Measurements from ENCODE around the gene PSMB3.
"Not testable (repeated sequence)": the region's sequence is repeated elsewhere in the genome, so short reads cannot be mapped to it uniquely, and the experiment has no call there.

PSMB3 gene

DNA sequence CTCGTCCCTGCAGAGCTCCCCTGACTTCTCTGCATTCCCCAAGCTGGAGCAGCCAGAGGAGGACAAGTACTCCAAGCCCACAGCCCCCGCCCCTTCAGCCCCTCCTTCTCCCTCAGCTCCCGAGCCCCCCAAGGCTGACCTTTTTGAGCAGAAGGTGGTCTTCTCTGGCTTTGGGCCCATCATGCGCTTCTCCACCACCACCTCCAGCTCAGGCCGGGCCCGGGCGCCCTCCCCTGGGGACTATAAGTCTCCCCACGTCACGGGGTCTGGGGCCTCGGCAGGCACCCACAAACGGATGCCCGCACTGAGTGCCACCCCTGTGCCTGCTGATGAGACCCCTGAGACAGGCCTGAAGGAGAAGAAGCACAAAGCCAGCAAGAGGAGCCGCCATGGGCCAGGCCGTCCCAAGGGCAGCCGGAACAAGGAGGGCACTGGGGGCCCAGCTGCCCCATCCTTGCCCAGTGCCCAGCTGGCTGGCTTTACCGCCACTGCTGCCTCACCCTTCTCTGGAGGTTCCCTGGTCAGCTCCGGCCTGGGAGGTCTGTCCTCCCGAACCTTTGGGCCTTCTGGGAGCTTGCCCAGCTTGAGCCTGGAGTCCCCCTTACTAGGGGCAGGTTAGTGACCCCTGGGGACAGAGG, 36.1 kb upstream of the PSMB3 start:
- DNase-seq (ENCODE audit: low spot score) = no peak

DNA sequence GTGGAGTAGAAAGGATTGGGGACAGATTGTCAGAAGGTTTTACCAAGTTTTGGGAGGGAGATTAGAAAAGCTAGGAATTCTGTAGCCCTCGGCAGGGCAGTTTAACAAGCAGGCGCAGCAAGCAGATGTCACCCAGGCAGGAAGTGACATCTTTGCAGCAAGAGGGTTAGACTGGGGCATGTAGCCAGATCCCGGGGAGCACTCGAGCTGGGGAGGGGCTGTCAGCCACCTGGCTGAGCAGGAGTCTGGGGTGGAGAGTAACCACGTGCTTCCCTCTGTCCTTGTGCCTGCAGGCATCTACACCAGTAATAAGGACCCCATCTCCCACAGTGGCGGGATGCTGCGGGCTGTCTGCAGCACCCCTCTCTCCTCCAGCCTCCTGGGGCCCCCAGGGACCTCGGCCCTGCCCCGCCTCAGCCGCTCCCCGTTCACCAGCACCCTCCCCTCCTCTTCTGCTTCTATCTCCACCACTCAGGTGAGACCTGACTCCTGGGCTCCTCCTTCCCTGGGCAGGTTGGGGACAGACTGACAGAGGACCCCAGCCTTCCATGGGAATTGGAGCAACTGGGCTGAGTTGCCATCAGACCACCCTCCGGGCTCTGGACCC, 35.3 kb upstream of the PSMB3 start:
- no peak for DNase-seq (ENCODE audit: low spot score)

DNA sequence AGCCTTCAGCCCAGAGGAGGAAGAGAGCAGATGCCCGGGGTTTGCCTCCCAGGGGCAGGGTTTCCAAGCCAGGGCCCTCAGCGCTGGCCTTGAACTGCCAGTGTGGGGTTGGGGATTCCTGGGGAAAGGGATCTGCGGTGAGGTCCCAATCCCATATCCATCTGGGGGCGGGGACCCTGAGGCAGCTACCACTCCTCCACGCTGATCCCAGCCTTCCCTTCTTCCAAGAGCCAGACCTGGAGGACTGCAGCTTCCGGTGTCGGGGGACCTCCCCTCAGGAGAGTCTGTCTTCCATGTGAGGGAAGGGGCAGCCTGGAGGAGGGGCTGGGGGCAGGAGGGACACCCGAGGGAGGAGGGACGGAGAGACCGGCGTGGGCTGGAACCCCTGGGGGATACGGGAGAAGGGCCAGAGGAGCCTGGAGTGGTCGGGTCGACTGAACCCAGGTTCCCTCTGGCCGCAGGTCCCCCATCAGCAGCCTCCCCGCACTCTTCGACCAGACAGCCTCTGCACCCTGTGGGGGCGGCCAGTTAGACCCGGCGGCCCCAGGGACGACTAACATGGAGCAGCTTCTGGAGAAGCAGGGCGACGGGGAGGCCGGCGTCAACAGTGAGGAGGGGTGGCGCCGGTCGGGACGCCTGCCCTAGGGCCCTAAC, 33.1 kb upstream of the PSMB3 start:
- no peak for DNase-seq (ENCODE audit: low spot score)

DNA sequence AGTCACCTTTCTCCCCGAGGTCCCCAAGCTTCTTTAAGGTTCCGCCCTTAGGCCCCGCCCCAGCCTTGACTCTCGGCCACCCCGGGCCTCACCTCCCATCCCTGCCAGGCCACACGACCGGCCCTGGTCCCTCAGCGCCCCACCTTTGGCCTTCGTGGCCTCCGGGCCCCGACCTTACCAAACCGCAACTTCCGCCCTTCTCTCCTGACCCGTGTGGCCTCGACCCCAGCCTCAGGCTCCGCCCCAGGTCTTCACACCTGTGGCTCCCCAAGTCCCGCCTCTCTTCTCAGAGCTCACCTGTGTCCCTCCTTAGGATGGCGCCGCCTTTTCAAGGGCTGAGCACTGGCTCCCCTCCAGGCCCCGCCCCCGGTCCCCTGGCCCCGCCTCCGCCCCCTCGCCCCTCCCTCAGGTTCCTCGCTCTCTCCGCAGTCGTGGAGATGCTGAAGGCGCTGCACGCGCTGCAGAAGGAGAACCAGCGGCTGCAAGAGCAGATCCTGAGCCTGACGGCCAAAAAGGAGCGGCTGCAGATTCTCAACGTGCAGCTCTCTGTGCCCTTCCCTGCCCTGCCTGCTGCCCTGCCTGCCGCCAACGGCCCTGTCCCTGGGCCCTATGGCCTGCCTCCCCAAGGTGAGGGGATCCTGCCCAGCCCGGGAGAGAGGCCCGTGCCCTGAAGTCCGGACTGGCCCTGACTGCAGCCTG, 32.4 kb upstream of the PSMB3 start:
- DNase-seq (ENCODE audit: low spot score) = no peak

DNA sequence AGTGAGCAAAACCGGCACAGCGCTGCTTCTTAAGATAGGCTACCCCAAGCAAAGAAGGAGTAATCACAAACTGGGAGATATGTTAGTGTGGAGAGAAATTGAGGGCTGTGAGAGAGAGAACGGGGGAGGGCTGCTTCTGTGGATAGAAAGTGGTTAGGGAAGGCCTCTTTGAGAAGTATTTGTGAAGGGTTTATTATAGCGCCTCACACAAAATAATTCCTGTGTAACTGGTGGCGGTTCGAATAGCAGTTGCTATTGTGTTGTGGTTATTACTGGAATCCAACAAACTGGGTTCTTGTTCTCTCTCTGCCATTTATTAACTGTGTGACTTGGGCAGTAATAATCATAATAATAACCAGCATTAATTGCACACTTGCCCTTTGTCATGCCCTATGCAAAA, 31.6 kb upstream of the PSMB3 start:
- no peak for DNase-seq (ENCODE audit: low spot score)

DNA sequence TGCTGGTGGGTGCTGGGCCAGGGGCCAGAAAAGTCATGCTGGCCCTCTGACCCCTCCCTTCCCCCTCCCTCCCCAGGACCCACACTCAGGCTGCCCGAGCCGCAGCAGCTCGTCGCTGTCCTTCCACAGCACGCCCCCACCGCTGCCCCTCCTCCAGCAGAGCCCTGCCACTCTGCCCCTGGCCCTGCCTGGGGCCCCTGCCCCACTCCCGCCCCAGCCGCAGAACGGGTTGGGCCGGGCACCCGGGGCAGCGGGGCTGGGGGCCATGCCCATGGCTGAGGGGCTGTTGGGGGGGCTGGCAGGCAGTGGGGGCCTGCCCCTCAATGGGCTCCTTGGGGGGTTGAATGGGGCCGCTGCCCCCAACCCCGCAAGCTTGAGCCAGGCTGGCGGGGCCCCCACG, 30.7 kb upstream of the PSMB3 start:
- DNase-seq (ENCODE audit: low spot score) = no peak

DNA sequence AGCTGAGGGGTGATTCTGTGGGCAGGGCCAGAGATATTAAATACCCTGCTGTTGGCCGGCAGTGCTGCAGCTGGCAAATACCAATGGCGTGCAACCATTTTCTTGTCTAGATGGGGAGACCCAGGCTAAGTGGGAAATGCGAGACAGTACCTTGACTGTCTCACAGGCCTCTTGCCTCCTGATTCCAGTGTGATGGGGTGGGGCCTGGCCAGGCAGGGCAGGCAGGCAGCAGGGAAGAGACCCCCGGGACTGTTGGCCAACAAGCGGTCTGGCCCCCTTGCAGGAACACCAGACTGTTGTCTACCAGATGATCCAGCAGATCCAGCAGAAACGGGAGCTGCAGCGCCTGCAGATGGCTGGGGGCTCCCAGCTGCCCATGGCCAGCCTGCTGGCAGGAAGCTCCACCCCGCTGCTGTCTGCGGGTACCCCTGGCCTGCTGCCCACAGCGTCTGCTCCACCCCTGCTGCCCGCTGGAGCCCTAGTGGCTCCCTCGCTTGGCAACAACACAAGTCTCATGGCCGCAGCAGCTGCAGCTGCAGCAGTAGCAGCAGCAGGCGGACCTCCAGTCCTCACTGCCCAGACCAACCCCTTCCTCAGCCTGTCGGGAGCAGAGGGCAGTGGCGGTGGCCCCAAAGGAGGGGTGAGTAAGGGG, 28.1 kb upstream of the PSMB3 start:
- peak; percentile 86 for DNase-seq (ENCODE audit: low spot score)

DNA sequence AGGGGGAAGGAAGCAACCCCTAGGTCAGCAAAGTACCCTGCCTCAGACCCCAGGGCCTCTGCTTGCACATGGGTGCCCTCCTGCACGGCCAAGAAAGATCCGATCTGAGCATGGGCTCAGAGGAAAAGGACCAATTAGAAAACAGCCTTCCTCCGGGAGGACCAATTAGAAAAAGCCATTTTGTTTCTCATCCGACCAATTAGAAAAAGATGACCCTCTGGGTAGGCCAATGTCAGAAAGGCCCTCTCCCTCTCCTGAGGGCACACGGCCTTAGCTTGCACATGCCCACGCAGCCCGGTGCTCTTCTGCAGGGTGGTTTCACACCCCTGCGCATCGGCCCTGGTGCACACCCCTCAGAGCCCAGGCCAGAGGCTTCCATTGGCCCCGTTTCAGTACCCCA, 27.5 kb upstream of the PSMB3 start:
- no peak for DNase-seq (ENCODE audit: low spot score)

DNA sequence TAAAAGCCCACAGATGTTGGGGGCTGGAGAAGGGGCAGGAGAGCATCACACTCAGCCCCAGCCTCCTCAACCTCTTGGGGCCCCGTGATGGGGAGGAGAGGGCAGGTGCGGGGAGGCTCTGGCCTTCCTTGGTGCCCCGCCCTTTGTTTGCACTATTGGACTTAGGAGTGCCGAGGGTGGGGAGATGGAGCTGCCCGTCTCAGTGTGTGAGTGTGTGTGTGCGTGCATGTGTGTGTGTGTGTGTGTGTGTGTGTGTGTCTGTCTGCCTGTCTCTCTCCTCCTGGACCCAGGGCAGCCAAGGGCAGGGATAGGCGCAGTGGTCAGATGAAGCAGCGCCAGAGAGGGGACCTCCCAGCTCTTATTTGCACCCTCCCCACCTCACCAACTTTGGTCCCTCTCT, 26.4 kb upstream of the PSMB3 start:
- not testable (repeated sequence) for DNase-seq (ENCODE audit: low spot score)

DNA sequence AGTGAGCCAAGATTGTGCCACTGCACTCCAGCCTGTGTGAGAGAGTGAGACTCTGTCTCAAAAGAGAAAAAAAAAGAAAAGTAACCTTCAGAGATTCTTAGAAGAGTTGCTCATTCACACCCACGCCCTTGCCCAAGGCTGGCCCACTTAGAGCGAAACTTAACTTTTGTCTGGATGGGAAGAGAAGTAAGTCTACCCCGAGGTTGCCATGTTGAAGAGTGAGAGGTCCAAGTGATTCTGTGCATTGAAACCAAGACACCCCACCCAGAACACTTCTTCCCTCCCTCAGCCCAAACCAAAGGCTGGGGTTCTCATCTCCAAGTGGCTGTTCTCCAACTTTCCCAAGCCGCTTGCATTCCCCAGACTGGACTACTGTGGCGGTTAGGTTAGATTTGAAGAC, 24.8 kb upstream of the PSMB3 start:
- DNase-seq (ENCODE audit: low spot score) = no peak

DNA sequence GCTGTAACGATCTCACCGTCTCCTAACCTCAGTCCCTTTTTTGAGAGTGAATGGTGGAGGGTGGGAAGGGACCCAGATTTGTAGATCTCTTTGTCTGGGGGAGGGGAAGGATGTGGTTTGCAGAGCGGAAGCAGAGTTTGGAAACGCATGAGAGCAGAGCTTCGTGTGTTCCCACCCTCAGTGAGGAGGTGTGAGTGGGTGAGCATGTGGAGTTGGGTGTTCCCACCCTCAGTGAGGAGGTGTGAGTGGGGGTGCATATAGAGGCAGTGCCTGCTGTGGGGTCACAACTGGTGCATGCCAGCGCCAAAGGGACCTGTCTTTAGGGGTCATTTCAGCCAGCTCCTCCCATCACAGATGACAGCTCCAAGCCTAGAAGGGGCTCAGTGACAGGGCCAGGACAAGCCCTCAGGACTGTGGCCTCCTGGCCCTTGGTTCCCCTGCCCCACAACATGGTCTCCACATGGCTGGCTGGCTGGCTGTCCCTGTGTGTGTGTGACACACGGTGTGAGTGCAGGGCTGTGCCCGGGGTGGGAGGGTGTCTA, 24.2 kb upstream of the PSMB3 start:
- no peak for DNase-seq (ENCODE audit: low spot score)

DNA sequence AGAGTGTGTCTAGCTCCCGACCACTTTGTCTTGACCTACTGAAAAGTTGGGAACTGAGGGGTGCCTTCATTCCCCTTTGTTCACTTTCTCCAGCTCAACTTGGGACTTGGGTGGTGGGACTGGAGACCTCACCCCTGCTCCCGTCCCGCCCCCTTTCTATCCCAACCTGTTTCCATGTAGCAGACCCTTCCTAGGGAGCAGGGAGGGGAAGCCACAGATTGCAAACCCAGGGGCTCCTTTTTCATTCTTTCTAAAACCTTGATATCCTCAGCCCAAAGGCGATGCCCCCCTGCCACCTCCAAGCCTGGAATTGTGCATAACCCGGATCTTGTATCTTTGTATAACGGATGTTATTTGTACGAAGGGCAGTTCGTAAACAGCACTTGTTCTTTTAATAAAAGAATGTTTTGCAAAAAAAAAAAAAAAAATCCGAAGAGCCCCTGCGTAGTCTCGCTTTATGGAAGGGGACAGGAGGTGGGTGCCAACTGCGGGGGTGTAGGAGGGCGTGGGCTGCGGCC, 23.1 kb upstream of the PSMB3 start:
- DNase-seq (ENCODE audit: low spot score) = no peak

DNA sequence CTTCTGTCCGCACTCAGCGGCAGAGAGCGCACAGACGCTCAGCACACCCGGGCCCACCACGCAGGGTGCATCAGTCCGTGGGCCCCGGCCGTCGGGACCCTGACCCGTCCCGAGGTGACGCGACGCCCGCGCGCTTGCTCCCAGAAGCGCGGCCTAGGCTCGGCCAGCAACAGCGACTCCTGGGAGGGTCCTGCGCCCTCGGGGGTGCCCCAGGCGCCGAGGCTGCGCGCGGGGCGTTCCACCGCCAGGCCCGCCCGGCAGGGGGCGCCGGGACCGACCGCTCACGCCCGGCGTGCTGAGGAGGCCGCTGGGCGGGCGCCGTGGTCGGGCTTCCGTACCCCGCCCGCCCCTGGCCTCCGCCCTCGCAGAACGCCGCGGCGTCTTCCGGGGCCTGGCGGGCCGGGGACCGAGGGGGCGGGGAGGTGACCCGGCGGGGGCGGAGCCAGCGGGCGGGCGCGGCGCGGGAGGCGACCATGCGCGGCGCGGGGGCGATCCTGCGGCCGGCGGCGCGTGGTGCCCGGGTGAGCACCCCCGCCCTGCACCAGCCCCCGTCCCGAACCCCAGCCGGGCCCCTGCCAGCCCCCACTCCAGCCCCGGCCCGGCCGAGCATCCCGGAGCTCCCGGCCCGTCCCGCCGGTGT, 22.5 kb upstream of the PSMB3 start, which contains the start of gene CISD3:
Gene CISD3, plus strand, starts transcription at position 456 of the 640 bp plus-strand sequence. Its CDS starts 18 bp downstream, at position 474.
- peak; percentile 68 for DNase-seq (ENCODE audit: low spot score)

DNA sequence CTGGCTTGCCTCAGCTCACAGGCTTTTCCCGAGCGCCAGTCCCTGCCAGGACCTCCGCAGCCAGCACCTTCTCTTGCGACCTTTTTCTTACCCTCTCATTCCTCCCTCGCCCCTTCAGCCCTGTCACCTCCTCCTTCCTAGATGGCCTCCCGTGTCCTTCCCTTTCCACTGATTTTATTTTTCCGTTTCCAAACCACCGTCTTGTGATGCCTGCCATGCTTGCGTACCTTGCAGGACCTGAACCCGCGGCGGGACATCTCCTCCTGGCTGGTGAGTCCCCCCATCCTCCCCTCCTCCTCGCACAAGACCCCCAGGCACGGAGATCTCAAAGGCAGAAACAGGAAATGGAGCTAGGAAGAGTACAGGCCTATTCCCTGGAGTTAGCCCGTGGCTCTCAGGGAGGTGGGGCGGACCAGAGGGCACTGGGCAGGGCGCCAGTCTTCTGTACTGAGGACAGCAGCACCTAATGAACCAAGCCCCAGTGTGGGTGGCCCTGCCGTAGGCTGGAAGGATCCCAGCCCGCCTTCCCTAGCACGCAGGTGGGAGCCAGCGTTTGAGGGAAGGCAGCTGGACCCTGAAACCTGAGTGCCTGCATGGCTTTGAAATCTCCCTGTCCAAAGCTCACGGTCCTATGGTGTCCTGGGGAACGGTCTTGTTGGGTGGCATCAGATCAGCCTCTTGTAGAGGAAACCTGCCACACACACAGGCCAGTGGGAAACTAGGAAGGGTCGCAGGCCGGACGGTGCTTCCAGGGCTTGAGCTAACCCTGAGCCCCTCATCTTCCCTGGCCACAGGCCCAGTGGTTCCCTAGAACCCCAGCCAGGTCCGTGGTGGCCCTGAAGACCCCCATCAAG, 21.8 kb upstream of the PSMB3 start:
- DNase-seq (ENCODE audit: low spot score) = no peak

DNA sequence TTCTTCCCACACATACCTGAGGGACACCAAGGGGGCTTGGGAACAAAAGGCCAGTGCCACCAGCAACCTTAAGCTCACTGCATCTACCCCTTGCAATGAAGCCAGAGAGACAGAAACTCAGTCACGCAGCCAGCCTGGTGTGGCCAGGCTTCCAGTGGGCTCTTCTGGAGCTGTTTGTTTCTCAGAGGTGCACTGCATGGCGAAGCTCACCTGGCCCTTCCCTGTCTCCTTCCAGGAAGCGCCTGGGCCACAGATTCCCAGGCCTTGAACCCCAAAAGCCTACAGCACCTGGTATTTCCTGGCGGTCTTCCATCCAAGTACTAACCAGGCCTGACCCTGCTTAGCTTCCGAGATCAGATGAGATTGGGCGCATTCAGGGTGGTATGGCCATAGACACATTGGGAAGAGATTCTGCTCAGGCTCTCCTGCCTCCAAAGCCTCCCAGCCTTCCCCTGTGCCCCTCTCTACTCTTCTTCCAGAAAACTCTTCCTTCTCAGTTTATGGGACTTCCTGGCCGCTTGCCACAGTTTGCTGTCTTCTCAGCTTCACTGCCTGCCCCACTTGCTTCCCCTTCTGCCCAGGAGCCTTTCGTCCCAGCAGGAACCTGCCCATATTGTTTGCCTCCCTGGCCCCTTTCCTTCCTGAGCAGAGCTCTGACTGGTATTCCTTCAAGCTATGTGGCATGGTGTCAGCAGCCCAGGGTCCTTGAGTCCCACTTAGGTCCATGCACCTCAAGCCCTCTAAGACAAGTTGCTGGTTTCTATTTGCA, 20.8 kb upstream of the PSMB3 start:
- no peak for DNase-seq (ENCODE audit: low spot score)

DNA sequence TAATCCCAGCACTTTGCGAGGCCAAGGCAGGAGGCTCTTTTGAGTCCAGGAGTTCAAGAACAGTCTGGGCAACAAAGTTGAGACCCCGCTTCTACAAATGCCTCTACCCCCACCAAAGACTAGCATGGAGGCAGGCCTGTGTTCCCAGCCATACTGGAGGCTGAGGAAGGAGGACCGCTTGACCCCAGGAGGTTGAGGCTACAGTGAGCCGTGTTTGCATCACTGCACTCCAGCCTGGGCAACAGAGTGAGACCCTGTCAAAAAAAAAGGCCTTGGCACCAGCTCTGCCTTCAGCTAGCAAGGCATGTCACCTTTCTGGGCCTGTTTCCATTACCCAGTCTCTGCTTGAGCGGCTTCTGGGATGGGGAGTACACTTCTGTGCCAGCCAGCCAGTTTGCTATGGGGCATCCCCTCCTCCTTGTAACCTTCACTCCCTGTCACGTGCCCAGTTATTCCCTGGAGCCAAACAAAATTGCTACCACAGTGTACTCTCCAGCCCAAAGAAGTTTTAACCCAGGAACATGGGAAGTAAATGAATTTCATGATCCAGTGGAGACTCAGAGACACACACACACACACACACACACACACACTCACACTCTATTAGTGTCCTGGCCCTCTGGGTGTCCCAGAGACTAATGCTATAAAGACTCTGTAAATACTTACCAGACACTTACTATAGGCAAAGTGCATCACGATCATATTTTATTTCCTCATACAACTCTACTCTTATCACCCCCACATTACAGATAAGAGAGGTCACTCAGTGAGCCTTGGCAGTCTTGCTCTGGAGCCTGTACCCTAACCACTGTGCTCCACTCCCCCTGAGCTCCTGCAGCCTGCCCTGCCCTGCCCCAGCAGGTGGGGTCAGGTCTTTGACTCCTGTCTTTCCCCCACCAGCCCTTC, 19.9 kb upstream of the PSMB3 start:
- DNase-seq (ENCODE audit: low spot score) = no peak

DNA sequence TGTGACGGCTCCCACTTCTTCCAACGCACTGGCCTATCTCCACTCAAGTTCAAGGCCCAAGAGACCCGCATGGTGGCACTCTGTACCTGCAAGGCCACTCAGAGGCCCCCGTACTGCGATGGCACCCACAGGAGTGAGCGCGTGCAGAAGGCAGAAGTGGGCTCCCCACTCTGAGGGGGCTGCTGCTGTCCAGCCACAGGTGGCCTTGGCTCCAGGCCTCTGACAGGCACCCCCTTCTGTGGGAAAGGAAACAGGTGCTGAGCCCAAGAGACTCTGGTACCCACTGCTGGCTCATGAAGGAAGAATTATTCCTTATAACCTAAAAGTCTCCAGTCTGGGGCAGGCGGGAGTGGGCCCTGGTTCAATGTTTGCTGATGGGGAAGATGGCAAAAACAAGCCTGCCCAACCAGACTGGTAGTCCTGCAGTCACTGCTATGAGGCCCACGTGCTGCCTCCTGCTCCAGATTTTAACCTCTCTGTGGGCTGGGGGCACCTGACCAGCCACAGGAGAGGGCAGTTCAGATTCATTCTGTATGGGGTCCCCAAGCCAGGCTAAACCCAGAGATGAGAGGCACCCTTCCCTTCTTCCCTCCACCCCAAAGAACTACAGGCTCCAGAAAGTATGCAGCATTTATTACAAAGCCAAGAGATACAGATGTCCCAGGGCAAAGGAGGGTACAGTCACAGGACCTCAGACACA, 19.1 kb upstream of the PSMB3 start:
- DNase-seq (ENCODE audit: low spot score) = no peak

Data from pons (tissue), 1 donor.